Measurements from ENCODE around the gene DDN. TPM values are rescaled to one million over a fixed set of nuclear protein-coding genes. Genes with fewer than 3 reads are reported as not detected.

Gene DDN
- total and polyA plus RNA-seq, 12 donors, result 0.08 to 2.2 (median 0.43) TPM; not detected in 1

DNA sequence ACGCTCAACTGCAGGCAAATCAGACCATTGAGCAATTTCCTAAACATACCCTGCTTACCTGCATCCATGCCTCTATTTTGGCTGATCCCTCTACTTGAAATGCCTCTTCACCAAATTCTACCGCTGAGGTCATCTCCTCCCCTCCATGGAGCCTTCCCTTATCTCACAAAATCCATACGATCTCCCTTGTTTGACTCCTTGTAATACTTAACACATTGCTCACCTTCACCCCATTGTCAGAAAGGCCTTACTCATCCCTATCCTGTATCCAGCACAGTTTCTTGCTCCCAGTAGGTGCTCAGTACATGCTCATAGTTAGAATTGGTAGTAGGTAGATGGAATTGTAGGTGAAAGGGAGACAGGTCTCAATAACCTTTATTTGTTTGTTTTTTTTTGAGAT lies 5.4 kb downstream of the DDN start:
- no peak for DNase-seq
- TF ChIP-seq POLR2A (IDR thresholded peaks at IDR 0.05), result no peak
- TF ChIP-seq, protein P1, sequence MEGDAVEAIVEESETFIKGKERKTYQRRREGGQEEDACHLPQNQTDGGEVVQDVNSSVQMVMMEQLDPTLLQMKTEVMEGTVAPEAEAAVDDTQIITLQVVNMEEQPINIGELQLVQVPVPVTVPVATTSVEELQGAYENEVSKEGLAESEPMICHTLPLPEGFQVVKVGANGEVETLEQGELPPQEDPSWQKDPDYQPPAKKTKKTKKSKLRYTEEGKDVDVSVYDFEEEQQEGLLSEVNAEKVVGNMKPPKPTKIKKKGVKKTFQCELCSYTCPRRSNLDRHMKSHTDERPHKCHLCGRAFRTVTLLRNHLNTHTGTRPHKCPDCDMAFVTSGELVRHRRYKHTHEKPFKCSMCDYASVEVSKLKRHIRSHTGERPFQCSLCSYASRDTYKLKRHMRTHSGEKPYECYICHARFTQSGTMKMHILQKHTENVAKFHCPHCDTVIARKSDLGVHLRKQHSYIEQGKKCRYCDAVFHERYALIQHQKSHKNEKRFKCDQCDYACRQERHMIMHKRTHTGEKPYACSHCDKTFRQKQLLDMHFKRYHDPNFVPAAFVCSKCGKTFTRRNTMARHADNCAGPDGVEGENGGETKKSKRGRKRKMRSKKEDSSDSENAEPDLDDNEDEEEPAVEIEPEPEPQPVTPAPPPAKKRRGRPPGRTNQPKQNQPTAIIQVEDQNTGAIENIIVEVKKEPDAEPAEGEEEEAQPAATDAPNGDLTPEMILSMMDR (IDR thresholded peaks at IDR 0.05), result no peak
- H3K4me1 ChIP-seq (replicated peaks in 1 of 2), result peaks cover 18 to 25% of the 10 kb centered on the region in 2 donors
- no peak overlapping the region for H3K4me3 ChIP-seq
- no peaks in the 10 kb centered on the region for H3K9me3 ChIP-seq (replicated peaks in 1 of 3)
- H3K27ac ChIP-seq, result no peak overlapping the region
- intact Hi-C loops (cut with DNase I), result no loop called here
- no peaks in the 10 kb centered on the region for H3K36me3 ChIP-seq (replicated peaks in 1 of 2)
- WGBS, 4 donors, result 79 to 90% (median 83%) methylated on average over 3 of the region's 3 CpGs
- peaks cover 11% of the 10 kb centered on the region for H3K27me3 ChIP-seq

DNA sequence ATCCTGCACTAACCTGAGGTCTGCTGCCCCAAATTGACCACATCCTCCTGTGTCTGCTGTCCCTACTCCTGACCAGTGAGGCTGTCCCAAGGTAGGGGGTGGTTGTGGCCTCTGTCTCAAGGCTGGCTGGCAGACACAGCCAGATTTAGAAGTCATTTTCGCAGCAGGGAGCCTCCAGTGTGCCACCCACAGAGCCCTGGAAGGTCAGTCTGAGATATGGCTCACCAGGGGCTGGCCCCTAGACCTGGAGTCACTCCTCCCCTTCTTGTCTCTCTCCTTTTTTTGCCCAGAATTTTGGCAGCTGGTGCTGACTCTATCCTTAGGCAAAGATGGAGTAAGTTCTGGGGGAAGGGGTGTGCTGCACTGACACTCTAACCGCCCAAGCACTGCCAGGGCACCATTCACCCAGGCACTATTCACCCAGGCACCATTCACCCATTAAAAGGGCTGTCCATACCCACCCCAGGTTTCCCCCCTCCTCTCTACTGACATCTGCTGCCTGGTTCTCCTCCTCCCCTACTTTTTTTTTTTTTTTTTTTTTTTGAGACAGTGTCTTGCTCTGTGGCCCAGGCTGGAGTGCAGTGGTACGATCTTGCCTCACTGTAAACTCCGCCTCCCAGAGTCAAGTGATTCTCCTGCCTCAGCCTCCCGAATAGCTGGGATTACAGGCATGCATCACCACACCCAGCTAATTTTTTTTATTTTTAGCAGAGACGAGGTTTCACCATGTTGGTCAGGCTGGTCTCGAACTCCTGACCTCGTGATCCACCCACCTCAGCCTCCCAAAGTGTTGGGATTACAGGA lies 7.7 kb downstream of the DDN start:
- intact Hi-C loops (cut with DNase I), result no loop called here
- TF ChIP-seq POLR2A (IDR thresholded peaks at IDR 0.05), result no peak
- TF ChIP-seq, protein P1 (IDR thresholded peaks at IDR 0.05), result no peak
- DNase-seq, result peak in 1 of 7 donors; percentile 51
- H3K27ac ChIP-seq, result no peak overlapping the region
- H3K4me1 ChIP-seq (replicated peaks in 1 of 2), result peaks cover 5 to 11% of the 10 kb centered on the region in 2 donors
- WGBS, 4 donors, result 49 to 67% (median 59%) methylated on average over 8 of the region's 8 CpGs
- no peaks in the 10 kb centered on the region for H3K36me3 ChIP-seq (replicated peaks in 1 of 2)
- H3K9me3 ChIP-seq (replicated peaks in 1 of 3), result no peaks in the 10 kb centered on the region
- no peak overlapping the region for H3K4me3 ChIP-seq
- H3K27me3 ChIP-seq, result peaks cover 11% of the 10 kb centered on the region

DNA sequence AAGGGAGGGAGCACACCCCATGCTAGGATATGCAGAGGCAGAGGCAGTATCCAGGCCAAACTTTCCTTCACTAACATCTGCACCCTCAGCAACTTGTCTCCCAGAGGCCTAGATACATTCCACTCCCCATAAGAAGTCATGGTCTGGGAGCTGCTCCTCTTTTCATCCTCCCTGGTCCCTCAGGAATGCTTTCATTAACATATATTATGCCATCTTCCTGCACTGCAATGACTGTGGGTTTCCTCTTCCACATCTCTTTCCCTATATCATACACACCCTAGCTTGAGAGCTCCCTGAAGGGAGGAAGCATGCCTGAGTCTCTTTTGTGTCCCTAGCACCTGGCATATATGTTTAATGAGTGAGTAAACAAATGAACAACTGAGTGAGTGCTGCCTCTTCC lies 8.6 kb downstream of the DDN start:
- intact Hi-C loops (cut with DNase I), result no loop called here
- Histone ChIP-seq H3K4me1 (replicated peaks in 1 of 2) (peaks cover 5 to 11% of the 10 kb centered on the region in 2 donors), H3K27me3 (peaks cover 11% of the 10 kb centered on the region), H3K27ac (no peak overlapping the region), H3K9me3 (replicated peaks in 1 of 3) (no peaks in the 10 kb centered on the region), H3K36me3 (replicated peaks in 1 of 2) (no peaks in the 10 kb centered on the region), H3K4me3 (no peak overlapping the region)
- no peak for TF ChIP-seq POLR2A (IDR thresholded peaks at IDR 0.05)
- TF ChIP-seq, protein P1 (IDR thresholded peaks at IDR 0.05), result no peak
- DNase-seq, result no peak

DNA sequence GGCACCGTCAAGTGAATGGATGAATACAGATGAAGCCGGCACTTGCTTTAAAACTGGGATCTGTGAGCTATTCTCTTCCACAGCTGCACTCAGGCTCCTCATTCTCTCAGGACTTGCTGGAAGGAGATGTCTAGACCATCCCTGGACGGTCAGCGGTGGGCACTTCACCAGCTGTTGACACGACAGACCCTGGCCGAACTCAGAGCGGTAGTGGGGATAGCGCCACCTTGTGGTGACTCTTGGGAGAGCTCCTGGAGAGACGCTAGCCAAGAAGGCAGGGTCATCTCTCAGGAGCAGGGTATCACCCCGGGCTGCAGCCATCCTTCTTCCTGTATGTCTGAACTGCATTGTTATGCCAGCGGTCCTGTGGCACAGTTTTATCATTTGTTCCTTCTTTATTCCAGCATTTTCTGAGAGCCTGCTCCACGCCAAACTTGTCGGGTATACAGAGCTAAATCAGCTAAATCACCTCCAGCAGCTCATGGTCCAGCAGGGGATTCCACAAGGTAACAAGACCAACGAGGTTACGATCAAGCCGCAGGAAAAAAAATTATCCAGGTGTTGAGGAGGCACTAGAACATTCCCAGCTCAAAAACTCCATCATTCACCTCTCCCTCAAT lies 11.0 kb downstream of the DDN start:
- Histone ChIP-seq H3K36me3 (replicated peaks in 1 of 2) (no peaks in the 10 kb centered on the region), H3K4me1 (replicated peaks in 1 of 2) (no peaks in the 10 kb centered on the region), H3K4me3 (no peak overlapping the region), H3K9me3 (replicated peaks in 1 of 3) (no peaks in the 10 kb centered on the region), H3K27me3 (peaks cover 15% of the 10 kb centered on the region), H3K27ac (no peak overlapping the region)
- TF ChIP-seq POLR2A (IDR thresholded peaks at IDR 0.05), result no peak
- TF ChIP-seq, protein P1 (IDR thresholded peaks at IDR 0.05), result peak; percentile 58 to 85 (median 73)
- intact Hi-C loops (cut with DNase I), result loop anchor here in 1 of 2 donors (10.0 kb wide), 1 partner anchor 53 kb away; no protein-coding TSS in a partner anchor
- DNase-seq, result peak; percentile 57 to 82 (median 68)
- 24 to 46% (median 28%) methylated on average over 9 to 16 of the region's 16 CpGs for WGBS, 4 donors
